GM06990 (cell line): ENCODE data around the gene TBXAS1.

ENCODE experiments used
- DNase-seq: peaks from one replicate; pipeline ENCODE4 v3.0.0-alpha.2; 2011; ENCODE audit not compliant: insufficient read length; ENCODE audit errors: extremely low read depth
- H3K27me3 ChIP-seq: replicated peaks from 2 replicates; pipeline ENCODE4 v1.6.0; 2011; ENCODE audit warnings: low read length; ENCODE audit not compliant: control insufficient read depth, insufficient read depth
- H3K36me3 ChIP-seq: 2 replicates; pipeline ENCODE4 v1.5.1; 2011; ENCODE audit warnings: low read length; ENCODE audit not compliant: control insufficient read depth, insufficient read depth
- H3K4me3 ChIP-seq: replicated peaks from 2 replicates; pipeline ENCODE4 v1.5.1; 2011; ENCODE audit warnings: low read depth, mild to moderate bottlenecking, control low read depth, low read length
- CTCF ChIP-seq: IDR thresholded peaks from 2 replicates; pipeline ENCODE4 v1.5.1; 2011; ENCODE audit warnings: low read length, control low read depth, mild to moderate bottlenecking, inconsistent platforms; ENCODE audit not compliant: insufficient read depth, poor library complexity, severe bottlenecking

The TBXAS1 gene

GRCh38 chr7:140060243-140060630, 231.2 kb downstream of the TBXAS1 start:
- no peaks in the 10 kb centered on the region for H3K36me3 ChIP-seq
- H3K4me3 ChIP-seq = no peak overlapping the region
- DNase-seq = no peak
- no peak for TF ChIP-seq CTCF
- H3K27me3 ChIP-seq = no peaks in the 10 kb centered on the region

- Histone ChIP-seq H3K27me3 (no peaks in the 10 kb centered on the region), H3K36me3 (no peaks in the 10 kb centered on the region), H3K4me3 (peak overlapping the region; percentile 77)
- no peak for TF ChIP-seq CTCF
- DNase-seq = no peak
Measured at GRCh38 chr7:140060788-140061606, 231.9 kb downstream of the TBXAS1 start.

- Histone ChIP-seq H3K36me3 (no peaks in the 10 kb centered on the region), H3K27me3 (no peaks in the 10 kb centered on the region), H3K4me3 (peak overlapping the region; percentile 77)
- TF ChIP-seq CTCF = no peak
- DNase-seq = no peak
Measured at GRCh38 chr7:140061607-140061930, 232.5 kb downstream of the TBXAS1 start.

DNA sequence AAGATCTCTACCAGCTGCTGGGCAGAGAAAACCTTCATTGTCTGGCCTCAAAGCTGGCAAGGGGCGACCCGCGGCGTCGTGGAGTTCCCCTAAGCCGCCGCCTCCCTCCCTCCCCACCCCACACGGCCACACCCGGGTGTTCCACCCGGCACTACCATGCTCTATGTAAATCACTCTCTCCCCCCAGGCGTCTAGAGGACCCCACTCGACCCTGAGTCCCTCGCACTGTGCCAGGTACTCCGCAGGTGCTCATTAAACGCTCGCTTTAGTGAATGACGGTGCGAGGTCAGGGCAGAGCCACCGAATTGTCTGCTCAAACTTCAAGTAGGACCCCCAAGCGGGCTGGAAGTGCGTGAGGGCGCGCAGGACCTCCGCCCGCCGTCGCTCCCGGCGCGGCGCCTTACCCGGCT, 233.1 kb downstream of the TBXAS1 start:
- H3K4me3 ChIP-seq = peak overlapping the region; percentile 77
- TF ChIP-seq CTCF = no peak
- DNase-seq = peak; percentile 64
- H3K36me3 ChIP-seq = no peaks in the 10 kb centered on the region
- H3K27me3 ChIP-seq = no peaks in the 10 kb centered on the region

DNA sequence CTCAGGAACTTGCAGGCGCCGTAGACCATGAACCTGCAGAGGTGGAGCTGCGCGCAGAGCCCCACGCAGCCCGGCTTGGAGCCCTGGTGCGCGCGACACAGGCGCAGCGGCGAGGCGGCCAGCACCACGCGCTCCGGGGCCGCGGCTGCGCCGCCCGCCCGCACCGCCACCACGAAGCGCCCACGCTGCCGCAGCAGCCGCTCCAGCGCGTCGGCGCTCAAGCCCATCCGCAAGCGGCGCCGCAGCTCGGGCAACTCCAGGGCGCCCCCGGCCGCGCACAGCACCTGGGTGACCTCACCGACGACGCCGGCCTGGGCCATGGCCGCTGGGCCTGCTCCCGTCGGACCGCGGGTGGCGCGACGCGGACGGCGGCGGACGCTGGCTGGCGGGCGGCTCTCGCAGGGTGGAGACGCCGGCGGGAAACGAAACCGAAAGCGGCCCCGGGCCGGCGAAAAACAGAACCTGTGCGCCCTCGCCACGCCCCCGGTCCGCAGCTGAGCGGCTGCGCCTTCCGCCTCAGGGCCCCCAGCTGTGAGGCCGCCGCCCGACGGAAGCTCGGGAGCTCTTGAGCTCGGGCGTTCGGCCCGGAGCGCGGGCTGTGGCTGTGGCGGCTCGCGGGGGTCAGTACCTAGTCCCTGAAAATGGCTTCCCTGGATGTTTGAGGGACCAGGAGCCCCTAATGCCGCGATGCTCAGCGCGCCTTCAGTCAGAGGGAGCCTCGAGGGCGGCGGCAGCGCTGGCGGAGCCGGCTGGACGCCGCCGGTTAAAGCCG, 233.7 kb downstream of the TBXAS1 start, which contains the start of gene PARP12:
Gene PARP12 (minus strand): TSS at position 424 of the 772 bp plus-strand sequence. CDS start 104 bp downstream, at position 320.
- H3K4me3 ChIP-seq = peak within 1 kb of the TSS; percentile 77
- H3K27me3 ChIP-seq = no peaks in the 10 kb centered on the region
- H3K36me3 ChIP-seq = no peaks in the 10 kb centered on the region
- TF ChIP-seq CTCF = no peak
- DNase-seq = peak; percentile 95
